H1 (cell line): ENCODE data around the gene EPHA6. TPM values are rescaled to one million over a fixed set of nuclear protein-coding genes. Genes with fewer than 3 reads are reported as not detected.

Experiments used
- RAD21 ChIP-seq, 2 experiments: IDR thresholded peaks in 1 of 2; conservative IDR thresholded peaks in 1 of 2; 2 replicates each; pipeline ENCODE4 v1.6.1; 2011; ENCODE audit warnings: low read depth in 2 of 2, low read length in 2 of 2, improper control_type of control experiment in 1 of 2, inconsistent platforms in 1 of 2, mild to moderate bottlenecking in 1 of 2, moderate library complexity in 1 of 2
- polyA plus RNA-seq, 7 experiments: library from polyadenylated mRNA; depleted of rRNA in 3 of 7; stranded (reverse) in 5 of 7; unstranded in 2 of 7; fragments of >200 nt in 5 of 7; fragments of 200-250 nt in 2 of 7; gene quantifications; 1 replicate in 5 of 7; 2 replicates in 1 of 7; 4 replicates in 1 of 7; pipeline versions ENCODE4 v1.2.1 to v1.2.3, GENCODE V29; 2011 to 2013; ENCODE audit warnings: missing spikeins in 2 of 7, mixed read lengths in 2 of 7
- total RNA-seq: library from RNA; stranded (reverse); fragmentation: NEBNext Ultra II Directional; extraction: Animal tissue kit (Norgen Biotek cat#: 25700); gene quantifications from 2 replicates; pipeline ENCODE4 v1.2.1, GENCODE V29; 2021

The EPHA6 gene
- total and polyA plus RNA-seq, 2 of the 8 experiments (the other 6 are each of a cell fraction or from before 2014, with no cell fraction given) = 0.83 to 3.2 TPM

- TF ChIP-seq RAD21 (IDR thresholded peaks at IDR 0.05 in 1 of 2, conservative IDR thresholded peaks at IDR 0.05 in 1 of 2; ENCODE audit: low read depth in 2 of 2, low read length in 2 of 2) = no peak
Observed at GRCh38 chr3:96961576-96961975, 147.2 kb downstream of the EPHA6 start (continued).
